ENCODE data around the gene ERBB2. TPM values are rescaled to one million over a fixed set of nuclear protein-coding genes. Genes with fewer than 3 reads are reported as not detected.
A peak's percentile ranks its signal among the peaks of the same experiment; 100 is the strongest.

The ERBB2 gene
- total and polyA plus RNA-seq, 9 of the 15 experiments (the other 6 are each of a cell fraction or from before 2014, with no cell fraction given) = 0.74 to 5.6 (median 3.3) TPM

DNA sequence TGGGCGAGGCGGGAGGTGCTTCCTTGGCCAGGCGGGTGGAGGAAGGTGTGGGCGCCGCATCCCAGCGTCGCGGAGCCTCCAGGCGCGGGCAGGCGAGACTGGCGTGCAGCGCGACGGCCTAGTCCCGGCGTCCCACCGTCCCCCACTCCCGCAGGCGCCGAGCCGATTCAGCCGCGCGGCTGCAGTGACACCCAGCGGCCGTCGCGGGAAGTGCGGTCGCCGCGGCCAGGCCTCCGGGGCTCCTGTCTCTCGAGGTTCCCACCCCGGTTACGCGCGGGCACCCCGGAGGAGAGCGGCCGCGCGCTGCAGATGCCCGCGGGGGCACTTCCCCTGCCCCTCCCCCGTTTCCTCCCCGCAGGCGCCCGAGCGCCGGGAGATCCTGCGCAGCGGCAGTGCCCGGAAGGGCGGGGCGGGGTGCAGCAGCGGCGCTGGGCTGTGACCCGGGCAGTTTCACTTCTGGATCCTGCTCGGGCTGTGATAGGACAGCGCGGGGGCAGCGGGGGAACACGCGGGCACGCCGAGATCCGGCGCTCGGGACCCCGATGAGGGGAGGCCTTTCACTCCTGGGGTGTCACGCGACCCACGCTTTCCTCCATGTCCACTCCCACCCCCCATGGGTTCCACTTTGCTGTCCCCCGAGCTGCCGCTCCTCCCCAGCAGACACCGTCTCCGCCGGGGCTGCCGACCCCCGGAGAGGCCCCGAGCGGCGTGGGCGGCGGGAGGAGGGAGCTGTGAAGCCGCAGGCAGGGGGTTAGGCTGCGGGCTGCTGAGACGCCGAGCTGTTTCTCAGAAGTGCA lies 54.5 kb downstream of the ERBB2 start (continued):
- TF ChIP-seq, protein P1, sequence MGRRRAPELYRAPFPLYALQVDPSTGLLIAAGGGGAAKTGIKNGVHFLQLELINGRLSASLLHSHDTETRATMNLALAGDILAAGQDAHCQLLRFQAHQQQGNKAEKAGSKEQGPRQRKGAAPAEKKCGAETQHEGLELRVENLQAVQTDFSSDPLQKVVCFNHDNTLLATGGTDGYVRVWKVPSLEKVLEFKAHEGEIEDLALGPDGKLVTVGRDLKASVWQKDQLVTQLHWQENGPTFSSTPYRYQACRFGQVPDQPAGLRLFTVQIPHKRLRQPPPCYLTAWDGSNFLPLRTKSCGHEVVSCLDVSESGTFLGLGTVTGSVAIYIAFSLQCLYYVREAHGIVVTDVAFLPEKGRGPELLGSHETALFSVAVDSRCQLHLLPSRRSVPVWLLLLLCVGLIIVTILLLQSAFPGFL (CRISPR knock-in tag; IDR thresholded peaks at IDR 0.05) = no peak
- TF ChIP-seq PCBP2 (IDR thresholded peaks at IDR 0.05; ENCODE audit: low read depth, low read length, poor library complexity, severe bottlenecking) (peak; percentile 20), ZFP30 (CRISPR knock-in tag; IDR thresholded peaks at IDR 0.05; ENCODE audit: borderline replicate concordance) (no peak), ZNF239 (CRISPR knock-in tag; IDR thresholded peaks at IDR 0.05) (no peak), TAL1 (IDR thresholded peaks at IDR 0.05) (0 out of 2 replicates have a peak, but pooled peaks have one; percentile 3), DPF2 (IDR thresholded peaks at IDR 0.05) (peak; percentile 53; the same call in 1 of the 2 replicates), RBM15 (IDR thresholded peaks at IDR 0.05; ENCODE audit: insufficient read depth, low read length) (no peak), RAD21 (CRISPR knock-in tag; conservative IDR thresholded peaks at IDR 0.05 in 1 of 2, IDR thresholded peaks at IDR 0.05 in 1 of 2) (peak; percentile 88 to 95), ATF7 (IDR thresholded peaks at IDR 0.05) (peak; percentile 52; the same call in 1 of the 2 replicates), TAF7 (tag; IDR thresholded peaks at IDR 0.05) (no peak), CBX3 (IDR thresholded peaks at IDR 0.05; ENCODE audit: borderline replicate concordance in 1 of 2, low read length in 2 of 2) (no peak), ZNF140 (CRISPR knock-in tag; IDR thresholded peaks at IDR 0.05) (no peak), ZNF324 (CRISPR knock-in tag; IDR thresholded peaks at IDR 0.05) (no peak), ZZZ3 (IDR thresholded peaks at IDR 0.05) (no peak), CCAR2 (IDR thresholded peaks at IDR 0.05; ENCODE audit: low read depth, low read length) (no peak), HMGN3 (IDR thresholded peaks at IDR 0.05; ENCODE audit: borderline replicate concordance, extremely low read depth, insufficient read length, low read depth, low read length) (peak; percentile 82), SUPT5H (IDR thresholded peaks at IDR 0.05) (peak; percentile 58), FOXA3 (CRISPR knock-in tag; conservative IDR thresholded peaks at IDR 0.05 in 1 of 2, IDR thresholded peaks at IDR 0.05 in 1 of 2) (no peak; a peak in 1 of 4 replicates)
- TF ChIP-seq, protein P2, sequence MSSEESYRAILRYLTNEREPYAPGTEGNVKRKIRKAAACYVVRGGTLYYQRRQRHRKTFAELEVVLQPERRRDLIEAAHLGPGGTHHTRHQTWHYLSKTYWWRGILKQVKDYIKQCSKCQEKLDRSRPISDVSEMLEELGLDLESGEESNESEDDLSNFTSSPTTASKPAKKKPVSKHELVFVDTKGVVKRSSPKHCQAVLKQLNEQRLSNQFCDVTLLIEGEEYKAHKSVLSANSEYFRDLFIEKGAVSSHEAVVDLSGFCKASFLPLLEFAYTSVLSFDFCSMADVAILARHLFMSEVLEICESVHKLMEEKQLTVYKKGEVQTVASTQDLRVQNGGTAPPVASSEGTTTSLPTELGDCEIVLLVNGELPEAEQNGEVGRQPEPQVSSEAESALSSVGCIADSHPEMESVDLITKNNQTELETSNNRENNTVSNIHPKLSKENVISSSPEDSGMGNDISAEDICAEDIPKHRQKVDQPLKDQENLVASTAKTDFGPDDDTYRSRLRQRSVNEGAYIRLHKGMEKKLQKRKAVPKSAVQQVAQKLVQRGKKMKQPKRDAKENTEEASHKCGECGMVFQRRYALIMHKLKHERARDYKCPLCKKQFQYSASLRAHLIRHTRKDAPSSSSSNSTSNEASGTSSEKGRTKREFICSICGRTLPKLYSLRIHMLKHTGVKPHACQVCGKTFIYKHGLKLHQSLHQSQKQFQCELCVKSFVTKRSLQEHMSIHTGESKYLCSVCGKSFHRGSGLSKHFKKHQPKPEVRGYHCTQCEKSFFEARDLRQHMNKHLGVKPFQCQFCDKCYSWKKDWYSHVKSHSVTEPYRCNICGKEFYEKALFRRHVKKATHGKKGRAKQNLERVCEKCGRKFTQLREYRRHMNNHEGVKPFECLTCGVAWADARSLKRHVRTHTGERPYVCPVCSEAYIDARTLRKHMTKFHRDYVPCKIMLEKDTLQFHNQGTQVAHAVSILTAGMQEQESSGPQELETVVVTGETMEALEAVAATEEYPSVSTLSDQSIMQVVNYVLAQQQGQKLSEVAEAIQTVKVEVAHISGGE (CRISPR knock-in tag; IDR thresholded peaks at IDR 0.05) = peak in 1 of 3 experiments; percentile 87; a peak in 2 of 6 replicates
- TF ChIP-seq, protein P3, sequence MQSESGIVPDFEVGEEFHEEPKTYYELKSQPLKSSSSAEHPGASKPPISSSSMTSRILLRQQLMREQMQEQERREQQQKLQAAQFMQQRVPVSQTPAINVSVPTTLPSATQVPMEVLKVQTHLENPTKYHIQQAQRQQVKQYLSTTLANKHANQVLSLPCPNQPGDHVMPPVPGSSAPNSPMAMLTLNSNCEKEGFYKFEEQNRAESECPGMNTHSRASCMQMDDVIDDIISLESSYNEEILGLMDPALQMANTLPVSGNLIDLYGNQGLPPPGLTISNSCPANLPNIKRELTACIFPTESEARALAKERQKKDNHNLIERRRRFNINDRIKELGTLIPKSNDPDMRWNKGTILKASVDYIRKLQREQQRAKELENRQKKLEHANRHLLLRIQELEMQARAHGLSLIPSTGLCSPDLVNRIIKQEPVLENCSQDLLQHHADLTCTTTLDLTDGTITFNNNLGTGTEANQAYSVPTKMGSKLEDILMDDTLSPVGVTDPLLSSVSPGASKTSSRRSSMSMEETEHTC (IDR thresholded peaks at IDR 0.05) = no peak
